Fibroblast of villous mesenchyme (primary cell): ENCODE measurements around the gene DNHD1. TPM values are rescaled to one million over a fixed set of nuclear protein-coding genes. Genes with fewer than 3 reads are reported as not detected.

ENCODE experiments used
- DNase-seq: peaks from one replicate; pipeline ENCODE4 v3.0.0-alpha.2; 2010; ENCODE audit warnings: low read depth
- H3K4me3 ChIP-seq: 2 replicates; pipeline ENCODE4 v1.5.1; 2011; ENCODE audit warnings: low read depth, mild to moderate bottlenecking, low read length
- CTCF ChIP-seq: IDR thresholded peaks from 2 replicates; pipeline ENCODE4 v1.5.1; 2012; ENCODE audit warnings: low read depth, mild to moderate bottlenecking, low read length; ENCODE audit not compliant: insufficient read depth
- total RNA-seq: library from RNA; depleted of rRNA; stranded (reverse); fragments of >200 nt; gene quantifications from 2 replicates; pipeline ENCODE4 v1.2.3, GENCODE V29; 2012

DNHD1 gene
- total RNA-seq, 1 donor = 7.3 TPM

GRCh38 chr11:6579681-6580080 is 82.6 kb downstream of the DNHD1 start:
- no peak for TF ChIP-seq CTCF
- DNase-seq = no peak
- no peak overlapping the region for H3K4me3 ChIP-seq

- H3K4me3 ChIP-seq = no peak overlapping the region
- TF ChIP-seq CTCF = no peak
- no peak for DNase-seq
Observed at GRCh38 chr11:6583584-6583983, 86.5 kb downstream of the DNHD1 start.

GRCh38 chr11:6584528-6584927 is 87.4 kb downstream of the DNHD1 start:
- H3K4me3 ChIP-seq = no peak overlapping the region
- no peak for TF ChIP-seq CTCF
- no peak for DNase-seq

- no peak for TF ChIP-seq CTCF
- no peak overlapping the region for H3K4me3 ChIP-seq
- no peak for DNase-seq
Observed at GRCh38 chr11:6586434-6587359, 89.6 kb downstream of the DNHD1 start.

GRCh38 chr11:6587360-6587953 is 90.4 kb downstream of the DNHD1 start:
- H3K4me3 ChIP-seq = no peak overlapping the region
- no peak for TF ChIP-seq CTCF
- DNase-seq = no peak

GRCh38 chr11:6588018-6588417 is 90.9 kb downstream of the DNHD1 start:
- H3K4me3 ChIP-seq = no peak overlapping the region
- TF ChIP-seq CTCF = no peak
- DNase-seq = no peak
